ENCODE measurements around the gene TEF. TPM values are rescaled to one million over a fixed set of nuclear protein-coding genes. Genes with fewer than 3 reads are reported as not detected.

The TEF gene
- polyA plus RNA-seq, 1 experiment: 28.7 TPM

DNA sequence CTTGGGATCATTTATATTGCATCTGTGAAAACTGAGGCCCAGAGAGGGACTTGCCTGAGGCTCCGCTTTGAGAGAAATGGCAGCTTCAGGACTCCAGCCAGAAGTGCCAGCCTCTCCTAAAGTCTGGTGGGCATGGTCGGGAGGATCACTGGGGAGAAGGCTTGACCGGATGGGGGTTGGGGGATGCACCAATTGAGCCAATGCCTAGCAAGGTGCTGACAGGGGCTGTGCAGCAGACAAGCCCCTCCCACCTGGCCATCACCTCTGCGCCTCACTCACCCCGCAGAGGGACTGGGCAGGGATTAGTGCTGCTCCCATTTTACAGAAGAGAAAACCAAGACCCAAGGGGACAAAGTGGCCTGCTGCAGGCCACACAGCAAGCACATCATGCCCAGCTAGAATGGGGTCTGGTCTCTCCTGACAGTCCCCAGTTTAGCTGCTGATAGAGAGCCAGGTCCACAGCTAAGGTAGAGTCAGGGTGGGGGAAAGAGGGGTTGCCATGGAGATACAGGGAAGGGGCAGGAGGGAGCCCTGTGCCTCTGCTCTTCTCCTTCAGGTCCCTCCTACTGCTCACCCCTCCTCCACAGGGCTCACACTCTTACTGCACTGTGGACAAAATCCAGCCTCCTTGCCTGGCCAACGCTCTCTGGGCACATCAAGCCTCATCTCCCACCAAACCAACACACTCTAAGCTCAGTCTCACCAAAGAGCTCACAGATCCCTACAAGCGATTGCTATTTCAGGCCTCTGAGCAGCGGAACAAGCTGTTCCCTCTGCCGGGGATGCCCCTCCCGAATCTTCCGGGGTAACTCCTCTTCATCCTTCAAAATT lies 29.5 kb downstream of the TEF start:
- no peak for TF ChIP-seq CTCF (IDR thresholded peaks at IDR 0.05; ENCODE audit: insufficient read depth, low read depth, low read length)
- POLR2A ChIA-PET: no interaction called here
- CTCF ChIA-PET: interaction anchor here (0.6 to 1.6 kb wide), 5 partner anchors 43 to 133 kb away, joined by 3 to 4 read pairs (median 3); partner anchors contain the start of gene POLR3H
- no peaks in the 10 kb centered on the region for H3K27me3 ChIP-seq (ENCODE audit: control insufficient read depth, insufficient read depth, low read length)
- DNase-seq (ENCODE audit: low read depth): no peak
- no peaks in the 10 kb centered on the region for H3K36me3 ChIP-seq (ENCODE audit: control insufficient read depth, insufficient read depth, low read length)
- no peak overlapping the region for H3K4me3 ChIP-seq (ENCODE audit: low read depth, low read length)

GRCh38 chr22:41415554-41415953 lies 33.8 kb downstream of the TEF start:
- Histone ChIP-seq H3K27me3 (ENCODE audit: control insufficient read depth, insufficient read depth, low read length) (no peaks in the 10 kb centered on the region), H3K4me3 (ENCODE audit: low read depth, low read length) (no peak overlapping the region), H3K36me3 (ENCODE audit: control insufficient read depth, insufficient read depth, low read length) (no peaks in the 10 kb centered on the region)
- CTCF ChIA-PET: interaction anchor here (0.8 kb wide), 1 partner anchor 112 kb away, joined by 4 read pairs; no protein-coding TSS in a partner anchor
- POLR2A ChIA-PET: no interaction called here
- TF ChIP-seq CTCF (IDR thresholded peaks at IDR 0.05; ENCODE audit: insufficient read depth, low read depth, low read length): no peak
- no peak for DNase-seq (ENCODE audit: low read depth)

GRCh38 chr22:41417622-41418390 lies 36.1 kb downstream of the TEF start:
- TF ChIP-seq CTCF (IDR thresholded peaks at IDR 0.05; ENCODE audit: insufficient read depth, low read depth, low read length): no peak
- DNase-seq (ENCODE audit: low read depth): no peak
- POLR2A ChIA-PET: no interaction called here
- H3K4me3 ChIP-seq (ENCODE audit: low read depth, low read length): no peak overlapping the region
- no peaks in the 10 kb centered on the region for H3K27me3 ChIP-seq (ENCODE audit: control insufficient read depth, insufficient read depth, low read length)
- CTCF ChIA-PET: interaction anchor here (0.6 to 1.2 kb wide), 2 partner anchors 14 to 219 kb away, joined by 3 to 5 read pairs; no protein-coding TSS in a partner anchor
- no peaks in the 10 kb centered on the region for H3K36me3 ChIP-seq (ENCODE audit: control insufficient read depth, insufficient read depth, low read length)

- no peak for DNase-seq (ENCODE audit: low read depth)
- no peaks in the 10 kb centered on the region for H3K27me3 ChIP-seq (ENCODE audit: control insufficient read depth, insufficient read depth, low read length)
- POLR2A ChIA-PET: no interaction called here
- CTCF ChIA-PET: interaction anchor here (1.2 kb wide), 1 partner anchor 15 kb away, joined by 5 read pairs; no protein-coding TSS in a partner anchor
- H3K36me3 ChIP-seq (ENCODE audit: control insufficient read depth, insufficient read depth, low read length): no peaks in the 10 kb centered on the region
- TF ChIP-seq CTCF (IDR thresholded peaks at IDR 0.05; ENCODE audit: insufficient read depth, low read depth, low read length): no peak
- H3K4me3 ChIP-seq (ENCODE audit: low read depth, low read length): no peak overlapping the region
Measured at GRCh38 chr22:41418717-41419116, 37.0 kb downstream of the TEF start.

Data from BJ (cell line).